Measurements from ENCODE around the gene CAPZB.

DNA sequence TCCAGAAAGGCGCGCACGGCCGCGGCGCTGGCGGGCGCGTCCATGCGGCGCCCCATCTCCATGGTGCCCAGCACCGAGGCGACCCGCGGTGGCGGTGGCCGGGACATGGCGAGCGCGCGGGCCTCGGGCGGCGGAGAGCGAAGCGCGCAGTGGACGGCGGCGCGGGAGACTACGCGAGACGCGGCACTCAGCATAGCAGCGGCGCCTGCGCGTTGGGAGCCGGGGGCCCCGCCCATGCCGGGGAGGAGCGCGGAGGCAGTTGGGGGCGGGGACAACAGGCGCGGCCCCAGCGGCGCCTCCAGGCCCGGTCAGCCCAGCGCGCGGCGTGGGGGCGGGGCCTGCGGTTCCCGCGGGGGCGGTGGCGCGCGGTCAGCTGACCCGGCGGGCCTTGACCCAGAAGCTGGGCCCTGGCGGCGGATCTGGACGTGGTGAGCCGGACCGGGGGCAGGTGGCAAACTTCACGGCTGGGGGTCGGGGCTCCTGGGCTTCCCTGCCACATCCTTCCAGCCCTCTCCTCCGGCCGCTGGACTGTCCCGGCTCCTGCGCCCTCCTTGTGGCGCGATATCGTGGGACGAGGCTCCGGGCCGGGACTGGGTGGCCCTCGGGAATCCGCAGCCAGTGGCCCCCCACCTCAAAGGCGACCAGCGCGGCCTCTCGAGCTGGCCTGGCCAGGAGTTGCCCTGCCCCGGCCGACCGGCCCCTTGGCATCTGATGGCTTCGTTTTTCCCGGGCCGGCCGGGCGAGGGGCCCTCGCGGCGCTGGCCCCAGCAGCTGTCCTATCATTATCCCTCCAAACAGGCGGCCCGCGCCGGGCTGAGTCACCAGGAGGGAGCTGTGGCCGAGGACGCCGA, 173.2 kb downstream of the CAPZB start, which contains the start of the genes AKR7A2 and SLC66A1:
- TF ChIP-seq POLR2AphosphoS5 (IDR thresholded peaks at IDR 0.05; ENCODE audit: low read depth, low read length) (peak; percentile 79; the same call in 1 of the 2 replicates), RCOR1 (IDR thresholded peaks at IDR 0.05; ENCODE audit: low read length) (no peak), EP300 (IDR thresholded peaks at IDR 0.05; ENCODE audit: borderline replicate concordance in 1 of 2, low read depth in 1 of 2, low read length in 1 of 2) (no peak), RFX5 (IDR thresholded peaks at IDR 0.05; ENCODE audit: low read length) (no peak), TAF1 (IDR thresholded peaks at IDR 0.05; ENCODE audit: borderline replicate concordance, low read depth, low read length) (peak; percentile 82), SIN3A (IDR thresholded peaks at IDR 0.05; ENCODE audit: borderline replicate concordance, low read depth, low read length) (no peak; the same call in 1 of the 2 replicates), TCF12 (IDR thresholded peaks at IDR 0.05) (no peak), JUND (IDR thresholded peaks at IDR 0.05) (no peak), EZH2phosphoT487 (IDR thresholded peaks at IDR 0.05; ENCODE audit: borderline replicate concordance, low read depth) (no peak), RAD21 (IDR thresholded peaks at IDR 0.05; ENCODE audit: low read length) (no peak)
- TF ChIP-seq, protein P1, sequence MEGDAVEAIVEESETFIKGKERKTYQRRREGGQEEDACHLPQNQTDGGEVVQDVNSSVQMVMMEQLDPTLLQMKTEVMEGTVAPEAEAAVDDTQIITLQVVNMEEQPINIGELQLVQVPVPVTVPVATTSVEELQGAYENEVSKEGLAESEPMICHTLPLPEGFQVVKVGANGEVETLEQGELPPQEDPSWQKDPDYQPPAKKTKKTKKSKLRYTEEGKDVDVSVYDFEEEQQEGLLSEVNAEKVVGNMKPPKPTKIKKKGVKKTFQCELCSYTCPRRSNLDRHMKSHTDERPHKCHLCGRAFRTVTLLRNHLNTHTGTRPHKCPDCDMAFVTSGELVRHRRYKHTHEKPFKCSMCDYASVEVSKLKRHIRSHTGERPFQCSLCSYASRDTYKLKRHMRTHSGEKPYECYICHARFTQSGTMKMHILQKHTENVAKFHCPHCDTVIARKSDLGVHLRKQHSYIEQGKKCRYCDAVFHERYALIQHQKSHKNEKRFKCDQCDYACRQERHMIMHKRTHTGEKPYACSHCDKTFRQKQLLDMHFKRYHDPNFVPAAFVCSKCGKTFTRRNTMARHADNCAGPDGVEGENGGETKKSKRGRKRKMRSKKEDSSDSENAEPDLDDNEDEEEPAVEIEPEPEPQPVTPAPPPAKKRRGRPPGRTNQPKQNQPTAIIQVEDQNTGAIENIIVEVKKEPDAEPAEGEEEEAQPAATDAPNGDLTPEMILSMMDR (IDR thresholded peaks at IDR 0.05): no peak
- TF ChIP-seq, protein P2, sequence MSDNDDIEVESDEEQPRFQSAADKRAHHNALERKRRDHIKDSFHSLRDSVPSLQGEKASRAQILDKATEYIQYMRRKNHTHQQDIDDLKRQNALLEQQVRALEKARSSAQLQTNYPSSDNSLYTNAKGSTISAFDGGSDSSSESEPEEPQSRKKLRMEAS (IDR thresholded peaks at IDR 0.05; ENCODE audit: low read depth): peak; percentile 65
- TF ChIP-seq, protein P3, sequence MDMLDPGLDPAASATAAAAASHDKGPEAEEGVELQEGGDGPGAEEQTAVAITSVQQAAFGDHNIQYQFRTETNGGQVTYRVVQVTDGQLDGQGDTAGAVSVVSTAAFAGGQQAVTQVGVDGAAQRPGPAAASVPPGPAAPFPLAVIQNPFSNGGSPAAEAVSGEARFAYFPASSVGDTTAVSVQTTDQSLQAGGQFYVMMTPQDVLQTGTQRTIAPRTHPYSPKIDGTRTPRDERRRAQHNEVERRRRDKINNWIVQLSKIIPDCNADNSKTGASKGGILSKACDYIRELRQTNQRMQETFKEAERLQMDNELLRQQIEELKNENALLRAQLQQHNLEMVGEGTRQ (IDR thresholded peaks at IDR 0.05; ENCODE audit: borderline replicate concordance, low read depth, low read length): peak; percentile 45; the same call in 1 of the 2 replicates
- TF ChIP-seq, protein P4, sequence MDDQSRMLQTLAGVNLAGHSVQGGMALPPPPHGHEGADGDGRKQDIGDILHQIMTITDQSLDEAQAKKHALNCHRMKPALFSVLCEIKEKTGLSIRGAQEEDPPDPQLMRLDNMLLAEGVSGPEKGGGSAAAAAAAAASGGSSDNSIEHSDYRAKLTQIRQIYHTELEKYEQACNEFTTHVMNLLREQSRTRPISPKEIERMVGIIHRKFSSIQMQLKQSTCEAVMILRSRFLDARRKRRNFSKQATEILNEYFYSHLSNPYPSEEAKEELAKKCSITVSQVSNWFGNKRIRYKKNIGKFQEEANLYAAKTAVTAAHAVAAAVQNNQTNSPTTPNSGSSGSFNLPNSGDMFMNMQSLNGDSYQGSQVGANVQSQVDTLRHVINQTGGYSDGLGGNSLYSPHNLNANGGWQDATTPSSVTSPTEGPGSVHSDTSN (IDR thresholded peaks at IDR 0.05): no peak

Data from SK-N-SH (cell line).